Activated naive CD4-positive, alpha-beta T cell treated with anti-CD3 and anti-CD28 coated beads for 36 hours (primary cell): ENCODE results near the gene CCDC78. TPM values are rescaled to one million over a fixed set of nuclear protein-coding genes. Genes with fewer than 3 reads are reported as not detected.

Experiments
- CTCF ChIA-PET: fragments of 350-600 bp; sonication (Branson Sonifier 250); formaldehyde crosslinking; loops from one replicate; lab custom pipeline; 2021; ENCODE audit warnings: antibody characterized with exemption; lab: Charles Lee
- DNase-seq: peaks from one replicate; pipeline ENCODE4 v3.0.0-alpha.2; 2020
- H3K27ac Mint-ChIP-seq: one replicate; pipeline ENCODE4 v1.8.0; 2021; ENCODE audit warnings: mild to moderate bottlenecking, mixed read lengths
- H3K27me3 Mint-ChIP-seq: one replicate; pipeline ENCODE4 v1.8.0; 2021; ENCODE audit warnings: low read depth, mixed read lengths
- H3K36me3 Mint-ChIP-seq: one replicate; pipeline ENCODE4 v1.8.0; 2021; ENCODE audit warnings: low read depth, mixed read lengths
- H3K4me1 Mint-ChIP-seq: one replicate; pipeline ENCODE4 v1.8.0; 2021; ENCODE audit warnings: low read depth, mixed read lengths
- H3K4me3 Mint-ChIP-seq: one replicate; pipeline ENCODE4 v1.8.0; 2021; ENCODE audit warnings: mild to moderate bottlenecking, moderate library complexity, mixed read lengths
- H3K9me3 Mint-ChIP-seq: one replicate; pipeline ENCODE4 v1.8.0; 2021; ENCODE audit warnings: mixed read lengths
- intact Hi-C: fragments of 100-400 bp; cut with micrococcal nuclease; formaldehyde crosslinking; loops from one replicate; pipeline ENCODE4 v1.15.1; 2023
- total RNA-seq, 2 experiments: library from RNA; stranded (reverse); gene quantifications; one replicate each; pipeline ENCODE4 v1.2.3, GENCODE V29; 2021

CCDC78 gene
- 1 to 10 TPM; 1.2 to 1.3 TPM for total RNA-seq

- Mint-ChIP-seq H3K9me3 (no peaks in the 10 kb centered on the region), H3K4me1 (peaks cover 4% of the 10 kb centered on the region), H3K27me3 (no peaks in the 10 kb centered on the region), H3K27ac (no peak within 1 kb of the TSS), H3K4me3 (peak within 1 kb of the TSS; percentile 64), H3K36me3 (no peaks in the 10 kb centered on the region)
- CTCF ChIA-PET = interaction anchor here (0.8 to 2.5 kb wide), 4 partner anchors 9 to 15 kb away, joined by 3 to 14 read pairs (median 3); no protein-coding TSS in a partner anchor
- peak; percentile 50 for DNase-seq
- intact Hi-C loops = no loop called here
Observed at GRCh38 chr16:726438-727290, at the start of gene CCDC78, which contains the start of gene HAGHL. TSS of gene CCDC78 (minus strand) at chr16:726443. CDS start at chr16:726367, 76 bp downstream. TSS of gene HAGHL (plus strand) at chr16:727106. CDS start at chr16:727510, 404 bp downstream.

- intact Hi-C loops = no loop called here
- no peak for DNase-seq
- no peak overlapping the region for H3K27ac Mint-ChIP-seq
- H3K4me3 Mint-ChIP-seq = no peak overlapping the region
- H3K4me1 Mint-ChIP-seq = no peaks in the 10 kb centered on the region
- CTCF ChIA-PET = no interaction called here
- no peaks in the 10 kb centered on the region for H3K9me3 Mint-ChIP-seq
- H3K36me3 Mint-ChIP-seq = no peaks in the 10 kb centered on the region
- H3K27me3 Mint-ChIP-seq = peaks cover 10% of the 10 kb centered on the region
Observed at GRCh38 chr16:775236-775796, 49.1 kb upstream of the CCDC78 start.

- Mint-ChIP-seq H3K27ac (no peak overlapping the region), H3K36me3 (no peaks in the 10 kb centered on the region), H3K27me3 (peaks cover 10% of the 10 kb centered on the region), H3K9me3 (no peaks in the 10 kb centered on the region), H3K4me3 (no peak overlapping the region), H3K4me1 (no peaks in the 10 kb centered on the region)
- intact Hi-C loops = no loop called here
- DNase-seq = no peak
- CTCF ChIA-PET = no interaction called here
Observed at GRCh38 chr16:774086-775001, 48.1 kb upstream of the CCDC78 start.

- H3K4me3 Mint-ChIP-seq = no peak overlapping the region
- peaks cover 10% of the 10 kb centered on the region for H3K27me3 Mint-ChIP-seq
- CTCF ChIA-PET = interaction anchor here (0.6 to 1.3 kb wide), 3 partner anchors 61 to 349 kb away, joined by 3 to 4 read pairs (median 3); no protein-coding TSS in a partner anchor
- H3K27ac Mint-ChIP-seq = no peak overlapping the region
- no peak for DNase-seq
- H3K4me1 Mint-ChIP-seq = no peaks in the 10 kb centered on the region
- H3K9me3 Mint-ChIP-seq = no peaks in the 10 kb centered on the region
- intact Hi-C loops = no loop called here
- no peaks in the 10 kb centered on the region for H3K36me3 Mint-ChIP-seq
Observed at GRCh38 chr16:772959-773358, 46.7 kb upstream of the CCDC78 start.

- CTCF ChIA-PET = no interaction called here
- intact Hi-C loops = no loop called here
- no peaks in the 10 kb centered on the region for H3K9me3 Mint-ChIP-seq
- H3K36me3 Mint-ChIP-seq = no peaks in the 10 kb centered on the region
- no peaks in the 10 kb centered on the region for H3K4me1 Mint-ChIP-seq
- no peak overlapping the region for H3K27ac Mint-ChIP-seq
- no peak overlapping the region for H3K4me3 Mint-ChIP-seq
- peaks cover 6% of the 10 kb centered on the region for H3K27me3 Mint-ChIP-seq
- no peak for DNase-seq
Observed at GRCh38 chr16:770411-770810, 44.2 kb upstream of the CCDC78 start.

GRCh38 chr16:769934-770333, 43.7 kb upstream of the CCDC78 start:
- H3K27me3 Mint-ChIP-seq = peaks cover 6% of the 10 kb centered on the region
- no peak for DNase-seq
- no peaks in the 10 kb centered on the region for H3K9me3 Mint-ChIP-seq
- no peaks in the 10 kb centered on the region for H3K36me3 Mint-ChIP-seq
- no peak overlapping the region for H3K4me3 Mint-ChIP-seq
- no peak overlapping the region for H3K27ac Mint-ChIP-seq
- CTCF ChIA-PET = no interaction called here
- intact Hi-C loops = no loop called here
- no peaks in the 10 kb centered on the region for H3K4me1 Mint-ChIP-seq

- DNase-seq = no peak
- Mint-ChIP-seq H3K27me3 (peaks cover 6% of the 10 kb centered on the region), H3K9me3 (no peaks in the 10 kb centered on the region), H3K4me3 (no peak overlapping the region), H3K27ac (no peak overlapping the region), H3K36me3 (no peaks in the 10 kb centered on the region), H3K4me1 (no peaks in the 10 kb centered on the region)
- intact Hi-C loops = no loop called here
- CTCF ChIA-PET = no interaction called here
Observed at GRCh38 chr16:769184-769784, 43.0 kb upstream of the CCDC78 start.

GRCh38 chr16:768428-768827, 42.2 kb upstream of the CCDC78 start:
- no peaks in the 10 kb centered on the region for H3K4me1 Mint-ChIP-seq
- no peak overlapping the region for H3K4me3 Mint-ChIP-seq
- no peaks in the 10 kb centered on the region for H3K36me3 Mint-ChIP-seq
- no peak for DNase-seq
- intact Hi-C loops = no loop called here
- H3K9me3 Mint-ChIP-seq = no peaks in the 10 kb centered on the region
- H3K27me3 Mint-ChIP-seq = peaks cover 6% of the 10 kb centered on the region
- H3K27ac Mint-ChIP-seq = no peak overlapping the region
- CTCF ChIA-PET = no interaction called here

- intact Hi-C loops = no loop called here
- Mint-ChIP-seq H3K27ac (no peak overlapping the region), H3K9me3 (no peaks in the 10 kb centered on the region), H3K4me3 (no peak overlapping the region), H3K36me3 (no peaks in the 10 kb centered on the region), H3K27me3 (peaks cover 6% of the 10 kb centered on the region), H3K4me1 (no peaks in the 10 kb centered on the region)
- CTCF ChIA-PET = no interaction called here
- DNase-seq = no peak
Observed at GRCh38 chr16:767743-768235, 41.5 kb upstream of the CCDC78 start.

- CTCF ChIA-PET = no interaction called here
- Mint-ChIP-seq H3K27me3 (peaks cover 6% of the 10 kb centered on the region), H3K9me3 (no peaks in the 10 kb centered on the region), H3K4me1 (no peaks in the 10 kb centered on the region), H3K4me3 (no peak overlapping the region), H3K36me3 (no peaks in the 10 kb centered on the region), H3K27ac (no peak overlapping the region)
- DNase-seq = no peak
- intact Hi-C loops = no loop called here
Observed at GRCh38 chr16:766820-767640, 40.8 kb upstream of the CCDC78 start.
